Measurements from ENCODE around the gene TM4SF1.
"Not testable (repeated sequence)": the region's sequence is repeated elsewhere in the genome, so short reads cannot be mapped to it uniquely, and the experiment has no call there.

- not testable (repeated sequence) for TF ChIP-seq CTCF (IDR thresholded peaks at IDR 0.05); EZH2 (IDR thresholded peaks at IDR 0.05; ENCODE audit: borderline replicate concordance, insufficient read depth, low read depth, low read length, poor library complexity, severe bottlenecking)
Measured at GRCh38 chr3:149337486-149337885, 40.0 kb downstream of the TM4SF1 start.

Measured in B cell (primary cell).